RPMI8226 (cell line): ENCODE results near the gene OSBP.

Experiments
- DNase-seq: peaks from one replicate; pipeline ENCODE4 v3.0.0-alpha.2; 2015

The OSBP gene

GRCh38 chr11:59601788-59602187 is 13.8 kb downstream of the OSBP start:
- no peak for DNase-seq

- no peak for DNase-seq
These were observed 14.9 kb downstream of the OSBP start for GRCh38 chr11:59600636-59601035.

GRCh38 chr11:59600234-59600633 is 15.3 kb downstream of the OSBP start:
- no peak for DNase-seq

GRCh38 chr11:59598961-59599360 is 16.6 kb downstream of the OSBP start:
- no peak for DNase-seq

GRCh38 chr11:59584294-59584693 is 31.3 kb downstream of the OSBP start:
- DNase-seq, result no peak

- DNase-seq, result no peak
These were observed 33.6 kb downstream of the OSBP start for GRCh38 chr11:59582006-59582405.

- DNase-seq, result no peak
These were observed 37.2 kb downstream of the OSBP start for GRCh38 chr11:59578369-59578768.

GRCh38 chr11:59575505-59575904 is 40.1 kb downstream of the OSBP start:
- DNase-seq, result no peak

GRCh38 chr11:59574932-59575502 is 40.6 kb downstream of the OSBP start:
- no peak for DNase-seq

GRCh38 chr11:59574467-59574866 is 41.1 kb downstream of the OSBP start:
- no peak for DNase-seq

- no peak for DNase-seq
These were observed 42.4 kb downstream of the OSBP start for GRCh38 chr11:59573216-59573615.

GRCh38 chr11:59572091-59572490 is 43.5 kb downstream of the OSBP start:
- DNase-seq, result no peak

GRCh38 chr11:59562292-59562691 is 53.3 kb downstream of the OSBP start:
- no peak for DNase-seq

- DNase-seq, result peak; percentile 90
These were observed 54.7 kb downstream of the OSBP start for GRCh38 chr11:59560702-59561473.

GRCh38 chr11:59560290-59560701 is 55.3 kb downstream of the OSBP start:
- peak; percentile 81 for DNase-seq

GRCh38 chr11:59559886-59560285 is 55.7 kb downstream of the OSBP start:
- DNase-seq, result peak; percentile 20

GRCh38 chr11:59558270-59558643 is 57.3 kb downstream of the OSBP start:
- DNase-seq, result no peak

GRCh38 chr11:59556917-59557348 is 58.6 kb downstream of the OSBP start:
- DNase-seq, result peak; percentile 39

GRCh38 chr11:59556115-59556916 is 59.3 kb downstream of the OSBP start:
- peak; percentile 90 for DNase-seq

- DNase-seq, result no peak
These were observed 59.9 kb downstream of the OSBP start for GRCh38 chr11:59555601-59556114.

GRCh38 chr11:59553323-59553722 is 62.3 kb downstream of the OSBP start:
- DNase-seq, result no peak

GRCh38 chr11:59552844-59553243 is 62.7 kb downstream of the OSBP start:
- no peak for DNase-seq

- peak; percentile 67 for DNase-seq
These were observed 63.7 kb downstream of the OSBP start for GRCh38 chr11:59551659-59552521.
